Cardiac ventricle fibroblast (primary cell): Measurements from ENCODE around the gene DUSP8. TPM values are rescaled to one million over a fixed set of nuclear protein-coding genes. Genes with fewer than 3 reads are reported as not detected.

Source experiments
- total RNA-seq: library from RNA; depleted of rRNA; stranded (reverse); fragments of >200 nt; gene quantifications from 2 replicates; pipeline ENCODE4 v1.2.3, GENCODE V29; 2015

DUSP8 gene, protein sequence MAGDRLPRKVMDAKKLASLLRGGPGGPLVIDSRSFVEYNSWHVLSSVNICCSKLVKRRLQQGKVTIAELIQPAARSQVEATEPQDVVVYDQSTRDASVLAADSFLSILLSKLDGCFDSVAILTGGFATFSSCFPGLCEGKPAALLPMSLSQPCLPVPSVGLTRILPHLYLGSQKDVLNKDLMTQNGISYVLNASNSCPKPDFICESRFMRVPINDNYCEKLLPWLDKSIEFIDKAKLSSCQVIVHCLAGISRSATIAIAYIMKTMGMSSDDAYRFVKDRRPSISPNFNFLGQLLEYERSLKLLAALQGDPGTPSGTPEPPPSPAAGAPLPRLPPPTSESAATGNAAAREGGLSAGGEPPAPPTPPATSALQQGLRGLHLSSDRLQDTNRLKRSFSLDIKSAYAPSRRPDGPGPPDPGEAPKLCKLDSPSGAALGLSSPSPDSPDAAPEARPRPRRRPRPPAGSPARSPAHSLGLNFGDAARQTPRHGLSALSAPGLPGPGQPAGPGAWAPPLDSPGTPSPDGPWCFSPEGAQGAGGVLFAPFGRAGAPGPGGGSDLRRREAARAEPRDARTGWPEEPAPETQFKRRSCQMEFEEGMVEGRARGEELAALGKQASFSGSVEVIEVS
- 0.05 TPM in 1 of 2 replicates, not detected in the other for total RNA-seq

GRCh38 chr11:1572197-1573076 lies at the start of gene DUSP8:
DUSP8 (minus strand) TSS chr11:1572271; CDS start chr11:1565826, 6,445 bp downstream.

GRCh38 chr11:1608363-1608762 lies 36.3 kb upstream of the DUSP8 start, which contains the start of gene KRTAP5-3:
KRTAP5-3 (minus strand) TSS chr11:1608463; CDS start chr11:1608385, 78 bp downstream.

DNA sequence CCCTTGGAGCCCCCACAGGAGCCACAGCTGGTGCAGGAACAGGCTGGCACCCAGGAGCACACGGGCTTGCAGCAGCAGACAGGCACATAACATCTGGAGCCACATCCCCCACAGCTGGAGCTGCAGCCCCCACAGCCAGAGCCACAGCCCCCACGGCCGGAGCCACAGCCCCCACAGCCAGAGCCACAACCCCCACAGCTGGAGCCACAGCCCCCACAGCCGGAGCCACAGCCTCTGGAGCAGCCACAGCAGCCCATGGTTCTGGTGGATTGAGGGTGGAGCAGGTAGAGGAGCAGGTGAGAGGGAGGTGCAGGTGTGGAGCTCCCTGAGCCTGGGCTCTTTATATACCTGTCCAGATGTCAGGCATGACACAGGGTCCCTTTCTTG lies 25.9 kb upstream of the DUSP8 start, which contains the start of gene KRTAP5-2:
KRTAP5-2 (minus strand) TSS at position 301 of the 387 bp plus-strand sequence; CDS start at position 257, 44 bp downstream.

DNA sequence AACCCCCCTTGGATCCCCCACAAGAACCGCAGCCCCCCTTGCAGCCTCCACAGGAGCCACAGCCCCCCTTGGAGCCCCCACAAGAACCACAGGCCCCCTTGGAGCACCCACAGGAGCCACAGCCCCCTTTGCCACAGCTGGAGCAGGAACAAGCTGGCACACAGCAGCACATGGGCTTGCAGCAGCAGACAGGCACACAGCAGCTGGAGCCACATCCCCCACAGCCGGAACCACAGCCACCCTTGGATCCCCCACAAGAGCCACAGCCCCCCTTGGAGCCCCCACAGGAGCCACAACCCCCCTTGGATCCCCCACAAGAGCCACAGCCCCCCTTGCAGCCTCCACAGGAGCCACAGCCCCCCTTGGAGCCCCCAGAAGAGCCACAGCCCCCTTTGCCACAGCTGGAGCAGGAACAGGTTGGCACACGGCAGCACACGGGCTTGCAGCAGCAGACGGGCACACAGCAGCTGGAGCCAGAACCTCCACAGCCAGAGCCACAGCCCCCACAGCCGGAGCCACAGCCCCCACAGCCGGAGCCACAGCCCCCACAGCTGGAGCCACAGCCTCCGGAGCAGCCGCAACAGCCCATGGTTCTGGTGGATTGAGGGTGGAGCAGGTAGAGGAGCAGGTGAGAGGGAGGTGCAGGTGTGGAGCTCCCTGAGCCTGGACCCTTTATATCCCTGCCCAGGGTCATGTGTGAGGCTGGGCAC lies 12.7 kb upstream of the DUSP8 start, which contains the start of gene KRTAP5-1:
KRTAP5-1 (minus strand) TSS at position 623 of the 710 bp plus-strand sequence; CDS start at position 589, 34 bp downstream.

Other genes with a start within 250 kb of the DUSP8 start
- not detected in 2 replicates for gene BRSK2, start 182.3 kb downstream of the DUSP8 start, total RNA-seq
- gene MOB2, start 85.5 kb downstream of the DUSP8 start, total RNA-seq: 11.1 and 20.2 TPM in 2 replicates
- gene KRTAP5-1, start 13.0 kb upstream of the DUSP8 start, total RNA-seq: not detected in 2 replicates
- gene KRTAP5-2, start 26.0 kb upstream of the DUSP8 start, total RNA-seq: not detected in 2 replicates
- gene KRTAP5-3, start 36.2 kb upstream of the DUSP8 start, total RNA-seq: not detected in 2 replicates
- gene KRTAP5-4, start 49.9 kb upstream of the DUSP8 start, total RNA-seq: not detected in 2 replicates
- not detected in 2 replicates for gene KRTAP5-5, start 57.5 kb upstream of the DUSP8 start, total RNA-seq
- gene KRTAP5-6, start 124.9 kb upstream of the DUSP8 start, total RNA-seq: not detected in 2 replicates
- gene IFITM10, start 178.3 kb upstream of the DUSP8 start, total RNA-seq: 0.44 and 1.6 TPM in 2 replicates
- gene CTSD, start 191.7 kb upstream of the DUSP8 start, total RNA-seq: 454 and 486 TPM in 2 replicates